Measurements from ENCODE around the gene FYN. TPM values are rescaled to one million over a fixed set of nuclear protein-coding genes. Genes with fewer than 3 reads are reported as not detected.

Gene FYN
- total RNA-seq, 4 donors from 2014 or later = 143 to 219 (median 165) TPM

GRCh38 chr6:111782887-111783466, 90.3 kb downstream of the FYN start:
- Histone ChIP-seq H3K27ac (peak overlapping the region in 2 of 4 donors; percentile 18 to 41), H3K36me3 (no peaks in the 10 kb centered on the region), H3K9me3 (no peaks in the 10 kb centered on the region), H3K27me3 (no peaks in the 10 kb centered on the region), H3K4me1 (peaks cover 0 to 63% (median 22%) of the 10 kb centered on the region in 4 donors), H3K4me3 (no peak overlapping the region)
- TF ChIP-seq CTCF (IDR thresholded peaks at IDR 0.05) = no peak
- no peak for TF ChIP-seq POLR2A (IDR thresholded peaks at IDR 0.05)
- TF ChIP-seq EP300 (IDR thresholded peaks at IDR 0.05) = no peak
- 72 to 78% methylated on average over 3 of the region's 3 CpGs for WGBS, 2 donors
- DNase-seq (ENCODE audit: low spot score in 2 of 2) = no peak

- no peak for TF ChIP-seq EP300 (IDR thresholded peaks at IDR 0.05)
- TF ChIP-seq CTCF (IDR thresholded peaks at IDR 0.05) = no peak
- TF ChIP-seq POLR2A (IDR thresholded peaks at IDR 0.05) = no peak
- no peaks in the 10 kb centered on the region for H3K36me3 ChIP-seq
- no peak overlapping the region for H3K4me3 ChIP-seq
- H3K27me3 ChIP-seq = no peaks in the 10 kb centered on the region
- 88 to 95% methylated on average over 5 of the region's 5 CpGs for WGBS, 2 donors
- DNase-seq (ENCODE audit: low spot score in 2 of 2) = no peak
- no peaks in the 10 kb centered on the region for H3K9me3 ChIP-seq
- peak overlapping the region in 2 of 4 donors; percentile 18 to 41 for H3K27ac ChIP-seq
- H3K4me1 ChIP-seq = peaks cover 0 to 66% (median 24%) of the 10 kb centered on the region in 4 donors
Measured at GRCh38 chr6:111782192-111782809, 91.0 kb downstream of the FYN start.

GRCh38 chr6:111781041-111781708, 92.1 kb downstream of the FYN start:
- DNase-seq (ENCODE audit: low spot score in 2 of 2) = no peak
- Histone ChIP-seq H3K4me3 (no peak overlapping the region), H3K27ac (peak overlapping the region in 2 of 4 donors; percentile 38 to 70), H3K27me3 (no peaks in the 10 kb centered on the region), H3K9me3 (no peaks in the 10 kb centered on the region), H3K4me1 (peaks cover 0 to 77% (median 28%) of the 10 kb centered on the region in 4 donors), H3K36me3 (no peaks in the 10 kb centered on the region)
- TF ChIP-seq POLR2A (IDR thresholded peaks at IDR 0.05) (no peak), EP300 (IDR thresholded peaks at IDR 0.05) (peak in 1 of 2 donors; percentile 32)
- WGBS, 2 donors = 62 to 65% methylated on average over 11 of the region's 11 CpGs

GRCh38 chr6:111780393-111780792, 92.9 kb downstream of the FYN start:
- TF ChIP-seq EP300 (IDR thresholded peaks at IDR 0.05) (no peak), CTCF (IDR thresholded peaks at IDR 0.05) (no peak), POLR2A (IDR thresholded peaks at IDR 0.05) (no peak)
- H3K27me3 ChIP-seq = no peaks in the 10 kb centered on the region
- H3K36me3 ChIP-seq = no peaks in the 10 kb centered on the region
- H3K27ac ChIP-seq = peak overlapping the region in 1 of 4 donors; percentile 38
- no peaks in the 10 kb centered on the region for H3K9me3 ChIP-seq
- peaks cover 0 to 85% (median 31%) of the 10 kb centered on the region in 4 donors for H3K4me1 ChIP-seq
- H3K4me3 ChIP-seq = no peak overlapping the region
- DNase-seq (ENCODE audit: low spot score in 2 of 2) = no peak
- 79 to 81% methylated on average over 5 of the region's 5 CpGs for WGBS, 2 donors

GRCh38 chr6:111779660-111780059, 93.6 kb downstream of the FYN start:
- H3K4me3 ChIP-seq = no peak overlapping the region
- TF ChIP-seq POLR2A (IDR thresholded peaks at IDR 0.05) = no peak
- TF ChIP-seq CTCF (IDR thresholded peaks at IDR 0.05) = no peak
- no peak for TF ChIP-seq EP300 (IDR thresholded peaks at IDR 0.05)
- no peak for DNase-seq (ENCODE audit: low spot score in 2 of 2)
- WGBS, 2 donors = 94 to 95% methylated on average over 2 of the region's 2 CpGs
- H3K4me1 ChIP-seq = peaks cover 0 to 85% (median 36%) of the 10 kb centered on the region in 4 donors
- H3K27me3 ChIP-seq = no peaks in the 10 kb centered on the region
- no peaks in the 10 kb centered on the region for H3K36me3 ChIP-seq
- H3K27ac ChIP-seq = no peak overlapping the region
- no peaks in the 10 kb centered on the region for H3K9me3 ChIP-seq

All from tibial nerve (tissue), 4 donors.